GM12878 (cell line): Measurements from ENCODE around the gene LIPN. TPM values are rescaled to one million over a fixed set of nuclear protein-coding genes. Genes with fewer than 3 reads are reported as not detected.

Experiments used
- ATF7 ChIP-seq: fragments of 450-650 bp; IDR thresholded peaks from 2 replicates; pipeline ENCODE4 v1.6.1; 2016; ENCODE audit warnings: low read depth, mild to moderate bottlenecking
- BCLAF1 ChIP-seq: fragments of 450-650 bp; IDR thresholded peaks from 2 replicates; pipeline ENCODE4 v1.6.1; 2017; ENCODE audit warnings: antibody characterized with exemption, mild to moderate bottlenecking, moderate library complexity
- BHLHE40 ChIP-seq, 2 experiments: fragments of 450-650 bp in 1 of 2; IDR thresholded peaks; 2 replicates each; pipeline ENCODE4 v1.6.1; 2011 to 2017; ENCODE audit warnings: low read depth in 2 of 2, borderline replicate concordance in 1 of 2, improper control_type of control experiment in 1 of 2, low read length in 1 of 2, mild to moderate bottlenecking in 1 of 2
- CUX1 ChIP-seq: IDR thresholded peaks from 2 replicates; pipeline ENCODE4 v1.6.1; 2012; ENCODE audit warnings: improper control_type of control experiment, low read depth, low read length; ENCODE audit not compliant: insufficient replicate concordance
- EGR1 ChIP-seq, 2 experiments: IDR thresholded peaks; 1 replicate in 1 of 2; 2 replicates in 1 of 2; pipeline ENCODE4 v1.6.1; 2011 to 2012; ENCODE audit warnings: low read depth in 2 of 2, low read length in 2 of 2, borderline replicate concordance in 1 of 2, mild to moderate bottlenecking in 1 of 2, moderate library complexity in 1 of 2
- KDM1A ChIP-seq: fragments of 200-600 bp; sonication (generic); IDR thresholded peaks from 2 replicates; pipeline ENCODE4 v1.6.1; 2016; ENCODE audit warnings: borderline replicate concordance
- MEF2B ChIP-seq: fragments of 450-650 bp; IDR thresholded peaks from 2 replicates; pipeline ENCODE4 v1.6.1; 2018; ENCODE audit warnings: mild to moderate bottlenecking, moderate library complexity; ENCODE audit not compliant: partially characterized antibody, poor library complexity, severe bottlenecking
- MLLT1 ChIP-seq: fragments of 450-650 bp; IDR thresholded peaks from 2 replicates; pipeline ENCODE4 v1.6.1; 2016; ENCODE audit warnings: mild to moderate bottlenecking
- NR2F1 ChIP-seq: fragments of 450-650 bp; conservative IDR thresholded peaks from 2 replicates; pipeline ENCODE4 v1.6.1; 2017; ENCODE audit warnings: mild to moderate bottlenecking
- PML ChIP-seq: IDR thresholded peaks from 2 replicates; pipeline ENCODE4 v1.6.1; 2012; ENCODE audit warnings: low read length, inconsistent platforms
- SIN3A ChIP-seq: IDR thresholded peaks from 2 replicates; pipeline ENCODE4 v1.6.1; 2012; ENCODE audit warnings: low read depth, low read length, improper control_type of control experiment
- ZBTB40 ChIP-seq: fragments of 450-650 bp; IDR thresholded peaks from 2 replicates; pipeline ENCODE4 v1.6.1; 2016; ENCODE audit warnings: mild to moderate bottlenecking, moderate library complexity, borderline replicate concordance
- ZNF384 ChIP-seq: IDR thresholded peaks from 2 replicates; pipeline ENCODE4 v1.6.1; 2012; ENCODE audit warnings: low read depth, mild to moderate bottlenecking, low read length, improper control_type of control experiment, borderline replicate concordance
- polyA plus RNA-seq, 11 experiments: library from polyadenylated mRNA; depleted of rRNA in 4 of 11; unstranded in 6 of 11; stranded (reverse) in 5 of 11; fragments of >200 nt; fragmentation: Nextera tagmentation in 4 of 11; fragmentation: Illumina TruSeq in 1 of 11; extraction: Ambion mirVana in 4 of 11; extraction: Trizol in 1 of 11; gene quantifications; 1 replicate in 1 of 11; 2 replicates in 10 of 11; pipeline versions ENCODE4 v1.2.1 to v1.2.3, GENCODE V29; 2011 to 2016; ENCODE audit warnings: inconsistent platforms in 2 of 11, missing spikeins in 2 of 11, low read depth in 1 of 11
- total RNA-seq, 4 experiments: library from RNA; depleted of rRNA in 3 of 4; stranded (reverse); fragments of >200 nt in 3 of 4; fragmentation: Illumina TruSeq in 1 of 4; extraction: Trizol in 1 of 4; gene quantifications; 2 replicates each; pipeline versions ENCODE4 v1.2.1 to v1.2.3, GENCODE V29; 2013 to 2021

The LIPN gene
- total and polyA plus RNA-seq, 10 of the 15 experiments (the other 5 are each of a cell fraction or from before 2014, with no cell fraction given), result 0.06 to 0.23 TPM; not detected in 8

- TF ChIP-seq CUX1 (no peak), PML (no peak), EGR1 (IDR thresholded peaks at IDR 0.05; ENCODE audit: borderline replicate concordance in 1 of 2, low read depth in 2 of 2, low read length in 2 of 2) (no peak), BHLHE40 (IDR thresholded peaks at IDR 0.05; ENCODE audit: borderline replicate concordance in 1 of 2, low read depth in 2 of 2, low read length in 1 of 2) (no peak), ZBTB40 (no peak), ZNF384 (no peak), BCLAF1 (no peak), KDM1A (no peak), MEF2B (no peak), ATF7 (no peak), MLLT1 (no peak), NR2F1 (no peak), SIN3A (no peak)
Observed at GRCh38 chr10:88804083-88804812, 44.4 kb downstream of the LIPN start (continued).
